HepG2 (cell line): Measurements from ENCODE around the gene AP4M1. TPM values are rescaled to one million over a fixed set of nuclear protein-coding genes. Genes with fewer than 3 reads are reported as not detected.

Source experiments
- CHCHD3 ChIP-seq: sonication (generic); formaldehyde crosslinking; IDR thresholded peaks from 2 replicates; pipeline ENCODE4 v1.8.0; 2022; ENCODE audit warnings: mild to moderate bottlenecking, missing genetic modification reagents, moderate library complexity
- EEA1 ChIP-seq: sonication (generic); formaldehyde crosslinking; IDR thresholded peaks from 2 replicates; pipeline ENCODE4 v1.5.1; 2020; ENCODE audit warnings: mild to moderate bottlenecking, missing genetic modification reagents, borderline replicate concordance
- IRF9 ChIP-seq: sonication (generic); formaldehyde crosslinking; IDR thresholded peaks from 2 replicates; pipeline ENCODE4 v1.8.0; 2022; ENCODE audit warnings: missing genetic modification reagents, mild to moderate bottlenecking, borderline replicate concordance
- KDM1A ChIP-seq: IDR thresholded peaks from 2 replicates; pipeline ENCODE4 v1.6.1; 2016; ENCODE audit warnings: missing compliant biosample characterization
- MAX ChIP-seq: IDR thresholded peaks from 2 replicates; pipeline ENCODE4 v1.6.1; 2012; ENCODE audit warnings: inconsistent platforms
- MED13 ChIP-seq: sonication (generic); formaldehyde crosslinking; IDR thresholded peaks from 2 replicates; pipeline ENCODE4 v1.5.0; 2020; ENCODE audit warnings: missing genetic modification reagents
- NONO ChIP-seq, 2 experiments: fragments of 450-650 bp in 1 of 2; sonication (generic) in 1 of 2; formaldehyde crosslinking in 1 of 2; IDR thresholded peaks in 1 of 2; conservative IDR thresholded peaks in 1 of 2; 2 replicates each; pipeline versions ENCODE4 v1.6.1 to v1.8.0; 2017 to 2022; ENCODE audit warnings: mild to moderate bottlenecking in 1 of 2, missing genetic modification reagents in 1 of 2, moderate library complexity in 1 of 2
- SAFB2 ChIP-seq: sonication (generic); formaldehyde crosslinking; IDR thresholded peaks from 2 replicates; pipeline ENCODE4 v1.5.1; 2020; ENCODE audit warnings: missing genetic modification reagents, low read depth, mild to moderate bottlenecking, borderline replicate concordance
- SIX1 ChIP-seq: sonication (generic); formaldehyde crosslinking; IDR thresholded peaks from 2 replicates; pipeline ENCODE4 v1.4.0; 2020; ENCODE audit warnings: missing genetic modification reagents, borderline replicate concordance
- ZNF318 ChIP-seq: sonication (generic); formaldehyde crosslinking; IDR thresholded peaks from 2 replicates; pipeline ENCODE4 v1.4.0; 2020; ENCODE audit warnings: mild to moderate bottlenecking, missing genetic modification reagents
- ZNF510 ChIP-seq: sonication (generic); formaldehyde crosslinking; IDR thresholded peaks from 2 replicates; pipeline ENCODE4 v1.4.0; 2020; ENCODE audit warnings: low read depth, mild to moderate bottlenecking, missing genetic modification reagents
- ZNF784 ChIP-seq: sonication (generic); formaldehyde crosslinking; IDR thresholded peaks from 2 replicates; pipeline ENCODE4 v1.5.1; 2020; ENCODE audit warnings: missing genetic modification reagents, mild to moderate bottlenecking, borderline replicate concordance
- ZNF891 ChIP-seq: sonication (generic); formaldehyde crosslinking; IDR thresholded peaks from 2 replicates; pipeline ENCODE4 v1.5.0; 2020; ENCODE audit warnings: mild to moderate bottlenecking, missing genetic modification reagents
- ZXDC ChIP-seq: sonication (generic); formaldehyde crosslinking; IDR thresholded peaks from 2 replicates; pipeline ENCODE4 v1.5.0; 2020; ENCODE audit warnings: mild to moderate bottlenecking, missing genetic modification reagents
- polyA plus RNA-seq, 8 experiments: library from polyadenylated mRNA; depleted of rRNA in 3 of 8; stranded (reverse) in 7 of 8; unstranded in 1 of 8; fragments of >200 nt; fragmentation: Illumina TruSeq in 4 of 8; extraction: Trizol in 4 of 8; gene quantifications; 2 replicates each; pipeline versions ENCODE4 v1.2.1 to v1.2.3, GENCODE V29; 2011 to 2016; ENCODE audit warnings: low read depth in 4 of 8, missing spikeins in 1 of 8, mixed read lengths in 1 of 8; ENCODE audit not compliant: insufficient read depth in 1 of 8
- total RNA-seq, 5 experiments: library from RNA; depleted of rRNA; stranded (reverse); fragments of >200 nt; fragmentation: Illumina TruSeq; extraction: Trizol; gene quantifications; 2 replicates each; pipeline ENCODE4 v1.2.3, GENCODE V29; 2016; ENCODE audit warnings: low read depth in 1 of 5

The AP4M1 gene
- total and polyA plus RNA-seq, 2 of the 13 experiments (the other 11 are each of a cell fraction or from before 2014, with no cell fraction given), result 6.3 to 9.7 TPM

- TF ChIP-seq IRF9 (CRISPR knock-in tag), result peak; percentile 98; the same call in 1 of the 2 replicates
- TF ChIP-seq ZNF784, result peak; percentile 44; the same call in 1 of the 2 replicates
- peak; percentile 95 for TF ChIP-seq EEA1
- TF ChIP-seq ZXDC (CRISPR knock-in tag), result peak; percentile 88
- peak; percentile 98 for TF ChIP-seq MAX
- TF ChIP-seq ZNF510 (CRISPR knock-in tag), result peak; percentile 84; the same call in 1 of the 2 replicates
- no peak for TF ChIP-seq SIX1 (CRISPR knock-in tag)
- peak; percentile 94; the same call in 1 of the 2 replicates for TF ChIP-seq ZNF318 (CRISPR knock-in tag)
- TF ChIP-seq SAFB2 (CRISPR knock-in tag), result peak; percentile 90
- TF ChIP-seq KDM1A (CRISPR knock-in tag), result no peak
- TF ChIP-seq CHCHD3, result peak; percentile 98
- TF ChIP-seq ZNF891, result peak; percentile 85; the same call in 1 of the 2 replicates
- TF ChIP-seq NONO (IDR thresholded peaks at IDR 0.05), result no peak
- peak; percentile 97 for TF ChIP-seq NONO (CRISPR knock-in tag; conservative IDR thresholded peaks at IDR 0.05)
- TF ChIP-seq MED13 (CRISPR knock-in tag), result peak; percentile 61; the same call in 1 of the 2 replicates
Observed at GRCh38 chr7:100088621-100089457, 12.6 kb upstream of the AP4M1 start, which contains the start of gene COPS6 (continued).
